Right ventricle myocardium superior (tissue), 1 donor: ENCODE data around the gene ASB13. TPM values are rescaled to one million over a fixed set of nuclear protein-coding genes. Genes with fewer than 3 reads are reported as not detected.

Experiments used
- ATAC-seq: fragments of 200-7000 bp; cut with Tn5 transposase; one replicate; pipeline ENCODE4 v1.9.1; 2020; ENCODE audit warnings: mild to moderate bottlenecking; ENCODE audit not compliant: poor library complexity
- DNase-seq: peaks from one replicate; pipeline ENCODE4 v3.0.0-alpha.2; 2020
- intact Hi-C: fragments of 100-400 bp; cut with DNase I; formaldehyde crosslinking; loops from one replicate; pipeline ENCODE4 v1.11.2; 2022
- total RNA-seq: library from RNA; stranded (reverse); fragmentation: NEBNext Ultra II Directional; extraction: Animal tissue kit (Norgen Biotek cat#: 25700); gene quantifications from one replicate; pipeline ENCODE4 v1.2.1, GENCODE V29; 2021
- donor health status: DM: no; HTN: yes; CAD: no; lungs with severe emphysema.

The ASB13 gene
- total RNA-seq, 1 donor from 2014 or later, result 15.2 TPM

DNA sequence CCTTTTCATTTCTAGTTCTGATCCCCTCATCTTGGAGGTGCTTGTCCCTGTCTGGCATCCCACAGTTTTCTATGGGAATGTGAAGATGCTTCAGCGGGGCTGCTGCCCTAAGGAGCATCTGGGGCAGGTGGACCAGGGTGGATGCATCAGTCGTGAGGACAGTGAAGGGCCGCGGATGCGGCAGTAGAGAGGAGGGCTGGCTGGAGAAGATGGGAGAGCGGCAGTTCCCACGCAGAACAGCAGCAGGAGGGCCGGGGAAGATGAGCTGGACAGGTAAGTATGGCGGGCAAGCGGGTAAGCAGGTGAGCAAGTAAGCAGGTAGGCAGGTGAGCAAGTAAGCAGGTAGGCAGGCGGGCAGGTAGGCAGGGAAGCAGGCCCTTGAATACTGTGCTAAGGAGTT lies 48.9 kb downstream of the ASB13 start:
- ATAC-seq (no peak), DNase-seq (no peak)
- intact Hi-C loops, result no loop called here

DNA sequence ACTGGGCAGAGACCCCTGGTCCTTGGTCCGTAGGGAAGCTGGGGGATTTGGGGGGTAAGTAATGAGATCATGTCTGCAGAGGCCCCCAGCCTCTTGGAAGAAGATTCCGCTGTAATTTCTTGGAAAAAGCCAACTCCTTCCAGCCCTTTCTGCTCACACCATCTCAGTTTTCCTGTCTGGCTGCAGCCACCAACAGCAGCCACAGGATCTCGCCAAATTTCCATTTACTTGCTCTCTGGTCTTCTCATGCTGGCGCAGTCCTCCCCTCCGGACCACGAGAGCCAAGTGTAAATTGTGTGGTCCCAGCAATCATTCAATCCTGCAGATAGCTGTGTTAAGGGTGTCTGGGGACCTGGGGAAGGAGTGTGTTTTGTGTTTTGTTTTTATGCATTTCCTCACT lies 49.6 kb downstream of the ASB13 start:
- ATAC-seq, result peak; percentile 15
- no peak for DNase-seq
- intact Hi-C loops, result no loop called here

DNA sequence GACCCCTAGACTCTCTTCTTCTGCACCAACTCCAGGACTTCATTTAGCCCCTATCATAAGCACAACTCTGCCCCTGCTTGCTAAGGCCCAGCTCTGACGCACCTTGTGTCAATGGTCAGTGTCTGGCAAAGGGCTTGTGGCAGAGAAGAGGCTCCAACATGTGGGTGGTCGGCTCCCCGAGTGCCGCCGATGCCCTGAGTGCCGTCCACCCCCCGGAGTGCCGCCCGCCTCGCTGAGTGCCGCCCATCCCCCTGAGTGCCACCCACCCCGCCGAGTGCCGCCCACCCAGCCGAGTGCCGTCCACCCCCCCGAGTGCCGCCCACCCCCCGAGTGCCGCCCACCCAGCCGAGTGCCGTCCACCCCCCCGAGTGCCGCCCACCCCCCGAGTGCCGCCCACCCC lies 50.3 kb downstream of the ASB13 start:
- intact Hi-C loops, result no loop called here
- no peak for ATAC-seq
- no peak for DNase-seq

DNA sequence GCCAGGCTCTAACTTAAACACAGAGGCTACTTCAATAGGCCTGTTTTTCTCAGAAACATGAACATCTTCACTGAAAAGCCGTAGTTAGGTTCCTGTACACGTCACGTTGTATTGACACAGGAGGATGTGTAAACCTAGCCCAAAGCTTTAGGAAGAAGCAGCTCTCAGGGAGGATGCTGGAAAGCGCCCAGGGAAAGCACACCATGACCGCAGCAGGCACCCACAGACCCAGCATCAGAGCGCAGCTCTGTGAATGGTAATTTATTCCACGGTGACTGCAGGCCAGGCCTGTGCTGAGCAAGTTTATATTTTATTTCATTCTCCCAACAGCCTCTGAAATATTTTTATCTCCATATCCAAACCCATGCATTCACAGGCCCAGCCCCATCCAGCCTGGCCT lies 51.1 kb downstream of the ASB13 start:
- ATAC-seq, result no peak
- DNase-seq, result no peak
- intact Hi-C loops, result no loop called here

DNA sequence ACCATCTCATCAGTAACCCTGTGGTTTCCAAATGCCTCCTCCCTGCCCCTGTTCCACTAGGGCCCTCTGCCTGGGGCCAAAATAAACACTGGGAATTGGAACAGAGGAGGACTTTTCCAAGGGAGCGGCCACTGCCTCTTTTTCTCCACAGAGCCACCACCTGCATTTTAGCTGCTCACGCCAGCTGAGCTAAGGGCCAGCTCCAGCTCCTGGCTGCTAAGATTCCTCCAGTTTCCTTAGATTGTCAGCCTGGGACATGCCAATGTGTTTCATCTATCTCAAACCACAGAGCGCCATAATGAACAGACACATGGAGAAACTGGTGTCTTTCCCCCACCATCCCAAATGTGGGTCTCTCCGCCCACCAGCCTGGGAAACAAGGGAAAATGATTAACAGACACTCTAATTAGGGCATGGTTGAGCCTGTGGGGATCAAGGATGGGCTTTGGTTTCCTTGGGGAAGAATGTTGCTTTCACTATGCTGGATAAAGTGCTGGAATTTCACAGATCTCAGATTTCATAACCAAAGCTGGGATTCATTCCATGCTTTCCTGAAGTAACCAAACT lies 52.2 kb downstream of the ASB13 start:
- intact Hi-C loops, result no loop called here
- DNase-seq, result no peak

DNA sequence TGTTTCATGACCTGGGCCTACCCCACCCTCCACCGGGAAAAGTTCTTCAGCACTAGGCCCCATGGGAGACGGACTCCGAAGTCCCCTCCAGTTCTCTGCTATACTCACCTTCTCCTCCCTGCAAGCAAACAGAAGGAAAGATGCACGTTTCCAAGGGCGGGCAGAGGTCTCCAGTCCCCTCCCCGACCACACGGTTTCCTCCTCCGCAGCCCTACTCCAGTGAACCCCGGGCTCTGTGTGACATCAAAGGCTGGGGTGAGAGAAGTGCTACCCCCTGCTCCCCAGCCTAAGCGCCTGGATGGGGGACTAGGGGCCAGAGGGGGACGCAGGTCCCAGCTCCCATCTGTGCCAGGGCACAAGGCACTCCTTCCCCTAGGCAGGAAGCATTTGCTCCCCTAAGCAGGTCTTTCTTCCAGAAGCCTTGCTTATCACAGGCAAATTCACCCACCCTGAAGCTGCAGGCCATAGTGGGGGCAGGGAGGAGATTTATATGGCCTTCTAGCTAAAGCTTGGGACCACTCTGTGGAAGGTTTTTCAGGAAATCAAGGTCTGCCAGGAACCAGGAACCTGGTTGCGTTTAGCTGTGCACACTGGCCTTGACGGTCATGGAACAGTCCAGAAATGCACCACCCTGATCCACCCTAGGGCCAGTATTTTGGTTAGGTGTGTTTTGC lies 52.8 kb downstream of the ASB13 start:
- DNase-seq (no peak), ATAC-seq (no peak)
- intact Hi-C loops, result no loop called here

More for the DNA sequence above, 52.2 kb downstream of the ASB13 start:
- peak; percentile 55 for ATAC-seq

DNA sequence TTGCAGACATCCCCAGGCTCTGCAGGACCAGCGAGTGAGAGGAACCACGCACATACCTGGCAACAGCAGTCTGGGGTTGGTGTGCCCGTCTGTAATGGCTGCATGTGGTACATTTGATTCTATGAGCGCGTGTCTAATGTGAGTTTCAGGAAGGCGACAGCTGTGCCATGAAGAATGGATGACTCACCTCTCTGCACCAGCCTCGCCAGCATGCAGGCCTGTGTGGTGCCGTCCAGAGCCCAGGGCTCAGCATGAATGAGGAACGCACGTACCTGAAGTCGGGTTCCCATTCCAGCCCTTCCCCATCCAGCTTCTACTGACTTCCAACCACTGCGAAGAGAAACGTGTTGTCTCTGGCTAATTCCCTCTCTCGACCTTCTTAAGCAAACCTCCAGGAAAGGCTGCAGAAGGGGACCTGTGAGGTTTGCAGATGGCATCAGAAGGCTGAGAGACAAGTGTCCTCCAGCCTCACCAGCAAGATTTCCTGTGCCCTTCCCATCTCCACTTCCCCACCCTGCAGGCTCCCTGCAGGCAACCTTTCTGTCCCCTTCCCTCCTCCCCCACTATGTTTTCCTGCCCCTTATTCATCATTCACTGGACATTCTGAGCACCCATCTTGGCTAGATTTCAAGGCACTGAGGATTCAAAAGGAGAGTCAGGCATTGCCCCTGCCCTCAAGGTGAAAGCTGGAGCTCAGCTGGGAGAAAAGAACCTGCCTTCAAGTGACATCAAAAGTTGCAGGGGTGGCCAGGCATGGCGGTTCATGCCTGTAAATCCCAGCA lies 54.3 kb downstream of the ASB13 start:
- ATAC-seq (no peak), DNase-seq (no peak)
- intact Hi-C loops, result no loop called here

DNA sequence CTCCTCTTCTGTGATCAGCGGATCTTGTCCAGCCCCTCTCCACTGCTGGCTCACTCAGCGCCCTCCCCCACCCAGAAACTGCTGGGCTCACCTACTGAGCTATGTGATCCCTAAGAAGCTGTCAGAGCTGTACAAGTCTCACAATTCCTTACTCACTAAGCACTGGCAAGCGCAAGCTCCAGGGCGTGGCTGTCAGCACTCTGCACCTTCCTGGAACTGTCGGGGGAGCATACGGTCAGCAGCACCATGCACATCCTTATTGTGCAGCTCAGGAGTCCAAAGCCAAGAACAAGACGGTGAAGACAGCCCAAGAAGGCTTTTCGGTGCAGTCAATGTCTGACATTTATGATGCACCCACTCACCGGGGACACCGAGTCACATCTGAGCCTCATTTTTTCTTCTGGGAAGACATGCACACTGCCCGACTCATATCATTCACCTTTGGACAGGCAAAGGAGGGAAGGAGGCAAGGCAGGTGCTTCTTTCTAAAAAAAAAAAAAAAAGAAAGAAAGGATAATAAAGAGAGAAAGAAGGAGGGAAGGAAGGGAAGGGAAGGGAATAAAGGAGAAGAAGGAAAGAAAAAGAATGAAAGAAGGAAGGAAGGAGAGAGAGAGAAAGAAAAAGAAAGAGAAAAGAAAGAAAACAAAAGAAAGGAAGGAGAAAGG lies 56.3 kb downstream of the ASB13 start:
- no peak for DNase-seq
- ATAC-seq, result no peak
- intact Hi-C loops, result no loop called here

DNA sequence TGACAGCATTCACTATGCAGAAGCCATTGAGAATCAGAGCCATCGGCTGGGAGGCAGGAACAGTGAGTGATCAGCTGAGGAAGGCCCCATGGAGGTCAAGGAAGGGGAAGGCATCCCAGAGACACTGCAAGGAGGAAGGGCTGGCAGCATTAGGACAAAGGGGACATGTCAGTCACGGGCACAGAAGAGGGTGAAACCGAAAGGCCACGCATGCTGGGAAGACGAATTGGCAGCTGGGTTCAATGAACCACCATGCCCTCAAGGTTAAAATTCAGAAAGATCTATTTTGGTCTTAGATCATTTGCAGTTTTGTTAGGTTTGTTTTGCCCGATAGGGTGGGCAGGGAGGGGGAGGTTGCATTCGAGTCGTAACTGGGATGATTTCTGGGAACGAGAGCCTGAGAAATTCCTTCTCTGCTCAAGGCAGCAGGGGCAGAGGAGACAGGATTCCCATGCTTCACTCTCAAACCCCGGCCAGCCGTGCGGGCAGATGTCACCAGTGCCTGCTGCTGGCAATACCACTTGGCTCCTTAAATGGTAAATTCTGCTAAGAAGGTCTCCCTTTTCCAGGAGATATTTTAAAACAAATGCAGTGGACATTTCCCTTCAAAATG lies 57.7 kb downstream of the ASB13 start:
- intact Hi-C loops, result no loop called here
- ATAC-seq (no peak), DNase-seq (no peak)

DNA sequence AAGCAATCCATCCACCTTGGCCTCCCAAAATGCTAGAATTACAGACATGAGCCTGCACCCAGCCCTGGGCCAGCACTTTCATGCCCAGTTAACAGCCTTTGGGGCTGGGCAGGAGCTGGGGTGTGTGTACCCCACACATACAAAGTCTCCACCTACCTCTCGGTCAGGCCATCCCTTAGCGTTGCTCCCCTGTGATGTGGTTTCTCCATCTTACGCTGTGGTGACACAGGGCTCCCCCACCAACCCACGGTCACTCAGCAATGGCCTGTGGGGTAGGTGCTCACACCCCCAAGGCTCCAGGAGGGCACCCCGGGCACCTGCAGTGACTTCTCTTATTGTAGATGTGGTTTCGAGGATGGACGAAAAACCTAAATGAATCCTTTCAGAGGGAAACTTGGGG lies 58.8 kb downstream of the ASB13 start:
- ATAC-seq, result no peak
- intact Hi-C loops, result no loop called here
- no peak for DNase-seq

DNA sequence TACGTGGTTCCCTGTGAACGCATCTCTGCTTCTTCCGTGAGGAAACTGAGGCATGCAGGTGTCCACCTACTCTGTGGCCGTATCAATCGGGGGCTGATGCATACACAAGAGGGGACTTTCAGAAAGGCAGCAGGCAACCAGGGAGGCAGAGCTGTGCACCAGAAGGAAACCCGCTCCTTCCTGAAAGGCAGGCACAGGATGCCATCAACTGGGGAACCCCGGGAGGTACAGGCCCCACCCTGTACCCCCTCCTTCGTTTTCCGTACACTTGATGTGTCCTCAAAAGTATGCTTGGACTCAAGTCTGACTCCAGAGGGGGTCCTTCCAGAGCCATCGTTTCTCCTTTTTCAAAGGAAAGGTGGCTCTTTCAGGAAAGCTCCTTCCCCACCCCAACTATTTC lies 59.5 kb downstream of the ASB13 start:
- ATAC-seq (no peak), DNase-seq (no peak)
- intact Hi-C loops, result no loop called here

DNA sequence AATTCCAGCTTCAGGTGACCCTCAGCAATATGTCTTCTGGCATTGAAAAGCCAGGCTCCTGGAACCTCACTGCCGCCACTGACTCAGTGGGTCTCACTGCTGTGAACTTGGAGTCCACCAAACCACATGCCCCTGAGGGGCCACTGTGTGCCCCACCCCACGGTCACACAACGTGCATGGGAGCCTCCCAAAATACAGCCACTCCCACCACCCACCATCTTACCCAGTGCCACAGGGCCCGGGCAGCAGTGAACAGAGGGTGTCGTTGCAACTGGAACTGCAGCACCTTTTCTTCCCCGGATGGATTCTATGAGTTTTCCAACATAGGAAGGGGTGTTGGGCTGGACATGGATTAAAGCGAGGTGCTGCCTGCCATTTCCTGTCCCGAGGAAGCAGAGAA lies 60.1 kb downstream of the ASB13 start:
- intact Hi-C loops, result no loop called here
- ATAC-seq, result no peak
- DNase-seq, result no peak

DNA sequence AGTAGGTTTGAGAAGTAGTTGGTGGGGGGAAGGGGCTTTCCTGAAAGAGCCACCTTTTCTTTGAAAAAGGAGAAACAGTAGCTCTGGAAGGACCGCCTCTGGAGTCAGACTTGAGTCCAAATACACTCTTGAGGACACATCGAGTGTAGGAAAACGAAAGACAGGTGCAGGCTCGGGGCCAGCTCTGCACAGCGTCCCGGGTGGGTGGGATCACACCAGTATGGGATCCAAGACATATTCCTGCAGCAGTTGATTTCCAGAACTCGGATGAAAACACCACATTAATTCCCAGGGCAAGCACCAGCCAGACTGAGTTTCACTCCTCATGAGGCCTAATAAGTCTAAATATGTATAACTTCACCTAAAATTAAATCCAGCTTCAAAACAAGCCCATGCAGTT lies 61.4 kb downstream of the ASB13 start:
- ATAC-seq (no peak), DNase-seq (no peak)
- intact Hi-C loops, result no loop called here

DNA sequence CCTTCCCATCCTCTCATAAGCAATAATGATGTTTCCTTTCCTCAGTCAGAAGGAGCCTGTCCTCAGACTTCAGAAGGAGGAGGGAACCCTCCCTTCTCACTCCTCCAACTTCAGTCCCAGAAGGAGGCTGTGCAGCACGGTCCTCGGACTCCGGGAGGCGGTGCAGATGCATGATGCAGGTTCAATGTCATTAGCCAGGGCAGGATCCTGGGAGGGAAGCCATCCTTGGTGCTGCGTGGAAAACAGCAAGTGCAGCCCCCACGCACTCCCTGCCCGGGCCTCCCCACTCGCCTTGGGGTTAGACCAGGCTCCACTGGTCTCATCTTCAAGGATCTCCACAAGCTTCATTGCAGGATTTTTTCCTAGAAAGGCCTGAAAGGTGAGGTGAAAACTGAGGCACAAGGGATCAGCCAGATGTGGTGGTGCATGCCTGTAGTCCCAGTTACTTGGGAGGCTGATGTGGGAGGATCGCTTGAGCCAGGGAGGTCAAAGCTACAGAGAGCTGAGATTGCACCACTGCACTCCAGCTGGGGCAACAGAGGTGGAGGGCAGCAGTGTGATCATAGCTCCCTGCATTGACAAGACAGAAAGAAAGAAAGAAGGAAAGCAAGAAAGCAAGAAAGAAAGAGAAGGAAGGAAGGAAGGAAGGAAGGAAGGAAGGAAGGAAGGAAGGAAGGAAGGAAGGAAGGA lies 62.0 kb downstream of the ASB13 start:
- DNase-seq (no peak), ATAC-seq (no peak)
- intact Hi-C loops, result no loop called here

DNA sequence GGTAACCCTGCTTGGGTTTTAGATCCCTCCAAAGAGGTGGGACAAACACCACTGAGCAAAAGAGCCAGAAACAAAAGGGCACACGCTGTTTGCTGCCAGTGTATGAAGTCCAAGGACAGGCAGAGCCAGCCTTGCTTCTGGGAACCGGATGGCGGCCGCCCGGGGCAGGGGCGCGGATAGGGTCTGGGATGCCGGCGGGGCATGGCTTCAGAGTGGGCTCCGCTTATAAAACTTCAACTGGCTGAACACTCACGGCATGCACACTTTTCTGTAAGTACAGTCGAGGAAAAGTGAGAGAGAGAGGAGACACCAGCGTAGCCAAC lies 62.6 kb downstream of the ASB13 start:
- ATAC-seq (no peak), DNase-seq (no peak)
- intact Hi-C loops, result no loop called here

DNA sequence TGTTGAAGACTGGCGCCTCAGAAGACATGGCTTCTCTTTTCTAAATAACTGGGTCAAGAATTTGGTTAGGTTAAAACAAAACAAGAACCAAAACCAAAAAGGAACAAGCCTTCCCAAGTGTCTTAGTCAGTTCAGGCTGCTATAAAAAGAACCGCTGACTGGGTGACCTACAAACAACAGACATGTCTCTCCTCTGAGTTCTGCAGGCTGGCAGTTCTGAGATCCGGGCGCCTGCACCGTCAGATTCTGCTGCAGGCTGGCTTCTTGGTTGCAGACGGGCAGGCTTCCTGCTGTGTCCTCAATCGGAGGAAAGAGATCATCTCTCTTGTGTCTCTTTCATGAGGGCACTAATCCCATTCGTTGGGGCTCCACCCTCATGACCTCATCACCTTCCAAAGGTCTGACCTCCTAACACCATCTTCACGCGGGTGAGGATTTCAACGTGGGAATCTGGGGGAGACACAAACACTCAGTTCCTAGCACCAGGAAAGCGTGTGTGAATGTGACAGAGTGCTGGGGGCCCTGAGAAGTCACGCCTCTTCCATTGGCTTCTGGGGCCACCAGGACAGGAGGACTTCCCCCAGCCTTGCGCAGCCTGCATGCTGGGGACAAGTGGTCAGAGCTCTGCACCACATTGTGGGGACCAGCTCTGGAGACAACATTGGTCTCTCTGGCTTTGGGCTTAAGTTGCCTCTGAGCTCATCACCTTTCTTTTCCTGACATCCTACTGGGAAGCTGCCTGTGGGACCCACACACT lies 63.1 kb downstream of the ASB13 start:
- DNase-seq (no peak), ATAC-seq (no peak)
- intact Hi-C loops, result no loop called here

DNA sequence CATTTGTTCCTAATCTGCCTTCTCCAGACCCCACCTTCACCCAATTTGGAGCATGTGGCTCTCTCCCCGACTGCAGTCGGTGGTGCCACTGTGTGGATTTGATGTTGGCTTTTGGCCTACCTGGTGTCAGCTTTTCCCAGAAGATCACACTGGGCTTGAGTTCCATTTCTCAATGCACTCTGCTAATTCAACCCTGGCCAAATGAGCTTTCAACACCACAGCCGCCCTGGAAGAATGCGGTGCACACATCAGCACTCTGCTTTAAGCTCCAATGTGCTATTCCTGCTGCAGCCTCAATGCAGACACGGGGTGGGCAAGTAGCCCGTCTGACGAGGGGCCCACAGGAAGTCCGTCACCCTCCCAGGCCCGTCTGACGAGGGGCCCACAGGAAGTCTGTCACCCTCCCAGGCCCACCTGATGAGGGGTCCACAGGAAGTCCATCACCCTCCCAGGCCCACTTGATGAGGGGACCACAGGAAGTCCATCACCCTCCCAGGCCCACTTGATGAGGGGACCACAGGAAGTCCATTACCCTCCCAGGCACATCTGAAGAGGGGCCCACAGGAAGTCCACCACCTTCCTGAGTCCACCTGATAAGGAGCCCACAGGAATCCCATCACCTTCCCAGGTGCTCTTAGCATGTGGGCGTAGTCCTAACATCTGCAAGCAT lies 64.4 kb downstream of the ASB13 start:
- DNase-seq (no peak), ATAC-seq (peak; percentile 93)

DNA sequence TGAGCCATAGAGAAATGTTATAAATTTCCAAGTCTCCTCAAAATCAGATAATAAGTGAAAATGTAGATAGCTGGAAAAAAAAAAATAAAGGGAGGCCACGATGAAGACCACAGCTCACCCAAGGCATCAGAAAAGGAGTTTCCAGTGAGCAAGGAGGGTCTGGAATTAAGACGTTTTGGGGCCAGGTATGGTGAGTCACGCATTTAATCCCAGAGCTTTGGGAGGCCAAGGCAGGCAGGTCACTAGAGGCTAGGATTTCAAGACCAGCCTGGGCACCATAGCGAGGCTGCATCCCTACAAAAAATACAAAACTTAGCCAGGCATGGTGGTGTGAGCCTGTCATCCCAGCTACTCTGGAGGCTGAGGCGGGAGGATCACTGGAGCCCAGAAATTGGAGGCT lies 65.5 kb downstream of the ASB13 start:
- DNase-seq (no peak), ATAC-seq (no peak)
- intact Hi-C loops, result no loop called here

More for the DNA sequence above, 64.4 kb downstream of the ASB13 start:
- intact Hi-C loops, result no loop called here
